ENCODE data around the gene MGP. TPM values are rescaled to one million over a fixed set of nuclear protein-coding genes. Genes with fewer than 3 reads are reported as not detected.

MGP gene
- total and polyA plus RNA-seq, 5 donors = 660 to 1,578 (median 1,019) TPM

GRCh38 chr12:14903386-14904098 lies 17.9 kb upstream of the MGP start:
- 89% methylated on average over 5 of the region's 5 CpGs for WGBS
- ATAC-seq = no peak
- peak overlapping the region; percentile 45 for H3K27ac ChIP-seq (ENCODE audit: low read length)
- peaks cover 15% of the 10 kb centered on the region for H3K4me1 ChIP-seq (ENCODE audit: control insufficient read depth, insufficient read depth, low read length)
- intact Hi-C loops (cut with DNase I) = no loop called here
- H3K4me3 ChIP-seq (ENCODE audit: low read length) = no peak overlapping the region
- DNase-seq = no peak
- H3K9me3 ChIP-seq (ENCODE audit: control insufficient read depth, low read length) = no peaks in the 10 kb centered on the region
- H3K27me3 ChIP-seq (ENCODE audit: control insufficient read depth, insufficient read depth) = no peaks in the 10 kb centered on the region

- no peak for DNase-seq
- intact Hi-C loops (cut with DNase I) = no loop called here
- Histone ChIP-seq H3K4me1 (ENCODE audit: control insufficient read depth, insufficient read depth, low read length) (peaks cover 15% of the 10 kb centered on the region), H3K9me3 (ENCODE audit: control insufficient read depth, low read length) (no peaks in the 10 kb centered on the region), H3K27me3 (ENCODE audit: control insufficient read depth, insufficient read depth) (no peaks in the 10 kb centered on the region), H3K27ac (ENCODE audit: low read length) (no peak overlapping the region), H3K4me3 (ENCODE audit: low read length) (no peak overlapping the region)
- 60% methylated on average over 2 of the region's 2 CpGs for WGBS
- ATAC-seq = no peak
Measured at GRCh38 chr12:14902465-14902864, 16.8 kb upstream of the MGP start.

GRCh38 chr12:14901228-14901562 lies 15.5 kb upstream of the MGP start:
- Histone ChIP-seq H3K9me3 (ENCODE audit: control insufficient read depth, low read length) (no peaks in the 10 kb centered on the region), H3K27ac (ENCODE audit: low read length) (no peak overlapping the region), H3K4me1 (ENCODE audit: control insufficient read depth, insufficient read depth, low read length) (peaks cover 18% of the 10 kb centered on the region), H3K4me3 (ENCODE audit: low read length) (no peak overlapping the region), H3K27me3 (ENCODE audit: control insufficient read depth, insufficient read depth) (no peaks in the 10 kb centered on the region)
- ATAC-seq = peak in 1 of 2 donors; percentile 77
- DNase-seq = peak in 2 of 3 donors; percentile 67 to 71
- intact Hi-C loops (cut with DNase I) = no loop called here
- WGBS = 63% methylated on average over 1 of the region's 1 CpG

GRCh38 chr12:14900521-14901227 lies 15.0 kb upstream of the MGP start:
- H3K4me3 ChIP-seq (ENCODE audit: low read length) = no peak overlapping the region
- H3K4me1 ChIP-seq (ENCODE audit: control insufficient read depth, insufficient read depth, low read length) = peaks cover 18% of the 10 kb centered on the region
- peak overlapping the region; percentile 37 for H3K27ac ChIP-seq (ENCODE audit: low read length)
- intact Hi-C loops (cut with DNase I) = no loop called here
- ATAC-seq = no peak
- no peak for DNase-seq
- 86% methylated on average over 5 of the region's 5 CpGs for WGBS
- no peaks in the 10 kb centered on the region for H3K9me3 ChIP-seq (ENCODE audit: control insufficient read depth, low read length)
- H3K27me3 ChIP-seq (ENCODE audit: control insufficient read depth, insufficient read depth) = no peaks in the 10 kb centered on the region

- peak in 1 of 2 donors; percentile 21 for ATAC-seq
- Histone ChIP-seq H3K4me1 (ENCODE audit: control insufficient read depth, insufficient read depth, low read length) (peaks cover 11% of the 10 kb centered on the region), H3K27ac (ENCODE audit: low read length) (peak overlapping the region; percentile 27), H3K9me3 (ENCODE audit: control insufficient read depth, low read length) (no peaks in the 10 kb centered on the region), H3K4me3 (ENCODE audit: low read length) (no peak overlapping the region), H3K27me3 (ENCODE audit: control insufficient read depth, insufficient read depth) (no peaks in the 10 kb centered on the region)
- DNase-seq = no peak
- 40% methylated on average over 7 of the region's 7 CpGs for WGBS
- intact Hi-C loops (cut with DNase I) = no loop called here
Measured at GRCh38 chr12:14896521-14897169, 11.0 kb upstream of the MGP start.

- Histone ChIP-seq H3K4me1 (ENCODE audit: control insufficient read depth, insufficient read depth, low read length) (peaks cover 10% of the 10 kb centered on the region), H3K27ac (ENCODE audit: low read length) (peak overlapping the region; percentile 94), H3K9me3 (ENCODE audit: control insufficient read depth, low read length) (no peaks in the 10 kb centered on the region), H3K27me3 (ENCODE audit: control insufficient read depth, insufficient read depth) (no peaks in the 10 kb centered on the region), H3K4me3 (ENCODE audit: low read length) (no peak overlapping the region)
- peak; percentile 85 to 87 for ATAC-seq
- no peak for DNase-seq
- intact Hi-C loops (cut with DNase I) = no loop called here
- WGBS = 46% methylated on average over 5 of the region's 5 CpGs
Measured at GRCh38 chr12:14893506-14894250, 8.0 kb upstream of the MGP start.

GRCh38 chr12:14892726-14893505 lies 7.3 kb upstream of the MGP start:
- peak; percentile 58 to 85 (median 68) for DNase-seq
- peak; percentile 88 to 93 for ATAC-seq
- intact Hi-C loops (cut with DNase I) = no loop called here
- H3K27me3 ChIP-seq (ENCODE audit: control insufficient read depth, insufficient read depth) = no peaks in the 10 kb centered on the region
- H3K27ac ChIP-seq (ENCODE audit: low read length) = peak overlapping the region; percentile 85
- H3K9me3 ChIP-seq (ENCODE audit: control insufficient read depth, low read length) = no peaks in the 10 kb centered on the region
- no peak overlapping the region for H3K4me3 ChIP-seq (ENCODE audit: low read length)
- WGBS = 44% methylated on average over 7 of the region's 7 CpGs
- H3K4me1 ChIP-seq (ENCODE audit: control insufficient read depth, insufficient read depth, low read length) = peaks cover 11% of the 10 kb centered on the region

GRCh38 chr12:14890701-14891100 lies 5.0 kb upstream of the MGP start:
- Histone ChIP-seq H3K4me1 (ENCODE audit: control insufficient read depth, insufficient read depth, low read length) (peaks cover 12% of the 10 kb centered on the region), H3K9me3 (ENCODE audit: control insufficient read depth, low read length) (no peaks in the 10 kb centered on the region), H3K27me3 (ENCODE audit: control insufficient read depth, insufficient read depth) (no peaks in the 10 kb centered on the region), H3K4me3 (ENCODE audit: low read length) (no peak overlapping the region), H3K27ac (ENCODE audit: low read length) (no peak overlapping the region)
- WGBS = 76% methylated on average over 5 of the region's 5 CpGs
- intact Hi-C loops (cut with DNase I) = no loop called here
- no peak for DNase-seq
- no peak for ATAC-seq

- intact Hi-C loops (cut with DNase I) = loop anchor here in 3 of 4 donors (5.0 kb wide), 2 partner anchors 34 to 39 kb away; no protein-coding TSS in a partner anchor
- peak overlapping the region; percentile 84 for H3K27ac ChIP-seq (ENCODE audit: low read length)
- H3K4me1 ChIP-seq (ENCODE audit: control insufficient read depth, insufficient read depth, low read length) = peaks cover 6% of the 10 kb centered on the region
- ATAC-seq (peak in 1 of 2 donors; percentile 5), DNase-seq (no peak)
- no peaks in the 10 kb centered on the region for H3K27me3 ChIP-seq (ENCODE audit: control insufficient read depth, insufficient read depth)
- peak overlapping the region; percentile 66 for H3K4me3 ChIP-seq (ENCODE audit: low read length)
- H3K9me3 ChIP-seq (ENCODE audit: control insufficient read depth, low read length) = no peaks in the 10 kb centered on the region
- WGBS = 62% methylated on average over 6 of the region's 6 CpGs
Measured at GRCh38 chr12:14886271-14886670, 617 bp upstream of the MGP start.

GRCh38 chr12:14884458-14884878 lies 1.2 kb downstream of the MGP start:
- Histone ChIP-seq H3K4me1 (ENCODE audit: control insufficient read depth, insufficient read depth, low read length) (peaks cover 6% of the 10 kb centered on the region), H3K27ac (ENCODE audit: low read length) (peak overlapping the region; percentile 95), H3K9me3 (ENCODE audit: control insufficient read depth, low read length) (no peaks in the 10 kb centered on the region), H3K27me3 (ENCODE audit: control insufficient read depth, insufficient read depth) (no peaks in the 10 kb centered on the region), H3K4me3 (ENCODE audit: low read length) (peak overlapping the region; percentile 44)
- ATAC-seq = peak; percentile 73 to 77
- peak; percentile 87 to 93 (median 89) for DNase-seq
- intact Hi-C loops (cut with DNase I) = no loop called here
- 2% methylated on average over 5 of the region's 5 CpGs for WGBS
